HEK293 (cell line): Measurements from ENCODE around the gene TC2N.

Experiments used
- CTCF ChIP-seq: fragments of 450-650 bp; formaldehyde crosslinking; IDR thresholded peaks from 2 replicates; pipeline ENCODE4 v1.5.1; 2016; ENCODE audit warnings: missing biosample characterization, missing genetic modification characterization
- PATZ1 ChIP-seq: fragments of 450-650 bp; formaldehyde crosslinking; IDR thresholded peaks from 2 replicates; pipeline ENCODE4 v1.5.1; 2016; ENCODE audit warnings: missing biosample characterization, missing genetic modification characterization
- REST ChIP-seq: fragments of 450-650 bp; formaldehyde crosslinking; IDR thresholded peaks from 2 replicates; pipeline ENCODE4 v1.5.1; 2016; ENCODE audit warnings: missing biosample characterization, missing genetic modification characterization
- ZBTB26 ChIP-seq: fragments of 450-650 bp; formaldehyde crosslinking; optimal IDR thresholded peaks from 2 replicates; pipeline ENCODE3; 2016; ENCODE audit warnings: missing biosample characterization, mild to moderate bottlenecking, missing genetic modification characterization
- ZNF580 ChIP-seq: fragments of 450-650 bp; formaldehyde crosslinking; IDR thresholded peaks from 2 replicates; pipeline ENCODE4 v1.5.1; 2016; ENCODE audit warnings: missing biosample characterization, missing genetic modification characterization
- ZNF76 ChIP-seq: fragments of 450-650 bp; formaldehyde crosslinking; IDR thresholded peaks from 2 replicates; pipeline ENCODE4; 2016; ENCODE audit warnings: low read depth, missing biosample characterization, missing genetic modification characterization, borderline replicate concordance

- TF ChIP-seq ZNF76 (tag by site-specific recombination) (no peak), CTCF (no peak), REST (tag by site-specific recombination) (no peak), ZBTB26 (no peak), PATZ1 (tag by site-specific recombination) (no peak), ZNF580 (tag by site-specific recombination) (no peak)
Observed at GRCh38 chr14:91885839-91886238, 18.5 kb upstream of the TC2N start.
